Activated T-cell treated with anti-CD3 and anti-CD28 coated beads, Interleukin-2, amount 50 U/mL, for 24 hours (primary cell): ENCODE results near the gene RPAP3.

Experiments used
- DNase-seq: peaks from one replicate; pipeline ENCODE4 v3.0.0-alpha.2; 2020
- H3K27ac Mint-ChIP-seq: 2 replicates; pipeline ENCODE4 v1.8.0; 2020; ENCODE audit warnings: mild to moderate bottlenecking, mixed read lengths
- H3K27me3 Mint-ChIP-seq: 2 replicates; pipeline ENCODE4 v1.8.0; 2020; ENCODE audit warnings: mixed read lengths
- H3K36me3 Mint-ChIP-seq: 2 replicates; pipeline ENCODE4 v1.8.0; 2020; ENCODE audit warnings: low read depth, mixed read lengths
- H3K4me1 Mint-ChIP-seq: 2 replicates; pipeline ENCODE4 v1.8.0; 2020; ENCODE audit warnings: low read depth, mixed read lengths
- H3K4me3 Mint-ChIP-seq: 2 replicates; pipeline ENCODE4 v1.8.0; 2020; ENCODE audit warnings: mild to moderate bottlenecking, moderate library complexity, mixed read lengths
- H3K9me3 Mint-ChIP-seq: 2 replicates; pipeline ENCODE4 v1.8.0; 2020; ENCODE audit warnings: mixed read lengths

The RPAP3 gene, protein sequence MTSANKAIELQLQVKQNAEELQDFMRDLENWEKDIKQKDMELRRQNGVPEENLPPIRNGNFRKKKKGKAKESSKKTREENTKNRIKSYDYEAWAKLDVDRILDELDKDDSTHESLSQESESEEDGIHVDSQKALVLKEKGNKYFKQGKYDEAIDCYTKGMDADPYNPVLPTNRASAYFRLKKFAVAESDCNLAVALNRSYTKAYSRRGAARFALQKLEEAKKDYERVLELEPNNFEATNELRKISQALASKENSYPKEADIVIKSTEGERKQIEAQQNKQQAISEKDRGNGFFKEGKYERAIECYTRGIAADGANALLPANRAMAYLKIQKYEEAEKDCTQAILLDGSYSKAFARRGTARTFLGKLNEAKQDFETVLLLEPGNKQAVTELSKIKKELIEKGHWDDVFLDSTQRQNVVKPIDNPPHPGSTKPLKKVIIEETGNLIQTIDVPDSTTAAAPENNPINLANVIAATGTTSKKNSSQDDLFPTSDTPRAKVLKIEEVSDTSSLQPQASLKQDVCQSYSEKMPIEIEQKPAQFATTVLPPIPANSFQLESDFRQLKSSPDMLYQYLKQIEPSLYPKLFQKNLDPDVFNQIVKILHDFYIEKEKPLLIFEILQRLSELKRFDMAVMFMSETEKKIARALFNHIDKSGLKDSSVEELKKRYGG

DNA sequence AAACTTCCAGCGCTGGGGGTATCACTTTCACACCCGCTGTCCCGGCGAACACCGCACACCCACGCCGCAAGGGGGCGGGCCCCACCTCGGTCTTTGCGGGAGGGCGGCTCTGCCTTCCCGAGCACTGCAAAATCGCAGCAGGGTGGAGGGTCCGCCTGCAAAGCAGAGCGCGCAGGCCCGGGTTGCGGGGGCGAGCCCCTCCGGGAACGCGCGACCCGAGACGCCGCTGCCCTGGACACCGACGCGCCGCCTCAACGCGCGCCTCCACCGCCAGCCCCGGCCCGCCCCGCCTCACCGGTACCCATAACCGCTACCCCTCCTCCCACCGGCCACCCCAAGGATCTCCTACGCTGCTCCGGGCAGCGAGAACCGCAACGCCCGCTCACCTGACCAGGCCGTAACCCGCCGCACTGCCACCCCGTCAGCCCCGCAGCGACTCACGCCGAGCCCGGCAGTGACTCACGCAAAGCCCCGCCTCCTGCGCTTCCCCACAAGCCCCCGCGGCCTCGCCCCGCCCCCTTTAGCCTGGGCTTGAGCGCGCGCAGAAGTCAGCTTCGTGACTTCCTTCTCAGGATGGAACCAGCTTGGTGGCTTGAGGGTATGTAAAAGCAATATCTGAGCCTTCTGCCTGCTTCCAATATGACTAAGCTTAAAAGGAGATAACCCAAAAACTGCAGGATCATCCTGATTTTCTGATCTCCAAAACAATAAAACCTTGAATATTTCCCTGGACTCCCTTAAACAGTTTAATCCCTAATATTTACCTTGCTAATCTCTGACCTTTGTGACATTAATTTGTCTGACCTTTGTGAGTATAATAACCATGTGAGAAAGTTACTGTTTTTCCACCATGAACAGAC is at the start of gene RPAP3:
TSS of gene RPAP3 (minus strand) at position 465 of the 860 bp plus-strand sequence. CDS start 3,190 bp downstream, outside the sequence.
- H3K36me3 Mint-ChIP-seq, result peaks cover 38% of the 10 kb centered on the region
- peak; percentile 98 for DNase-seq
- H3K27me3 Mint-ChIP-seq, result no peaks in the 10 kb centered on the region
- H3K4me3 Mint-ChIP-seq, result peak within 1 kb of the TSS; percentile 88
- H3K4me1 Mint-ChIP-seq, result peaks cover 55% of the 10 kb centered on the region
- H3K9me3 Mint-ChIP-seq, result no peaks in the 10 kb centered on the region
- peak within 1 kb of the TSS; percentile 98 for H3K27ac Mint-ChIP-seq

DNA sequence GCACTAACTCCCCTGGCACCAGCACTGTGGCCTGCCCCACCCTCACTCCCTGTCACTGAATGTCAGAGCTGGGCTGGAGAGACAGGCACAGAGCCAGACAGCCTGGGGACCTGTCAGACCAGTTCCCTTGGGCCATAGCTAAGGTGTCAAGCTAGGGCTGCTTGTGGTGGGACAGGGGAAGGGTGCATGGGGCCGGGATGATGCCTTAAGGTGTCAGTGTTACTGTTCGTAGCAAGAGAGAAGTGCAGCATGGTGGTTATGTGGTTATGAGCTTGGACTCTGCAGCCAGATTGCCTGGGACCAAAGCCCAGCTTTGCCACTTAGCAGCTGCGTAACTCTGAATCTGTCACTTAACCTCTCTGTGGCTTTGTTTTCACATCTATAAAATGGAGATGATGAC is 49.1 kb upstream of the RPAP3 start:
- H3K27ac Mint-ChIP-seq, result no peak overlapping the region
- no peaks in the 10 kb centered on the region for H3K27me3 Mint-ChIP-seq
- no peak overlapping the region for H3K4me3 Mint-ChIP-seq
- no peak for DNase-seq
- H3K9me3 Mint-ChIP-seq, result no peaks in the 10 kb centered on the region
- H3K4me1 Mint-ChIP-seq, result peaks cover 42% of the 10 kb centered on the region
- no peaks in the 10 kb centered on the region for H3K36me3 Mint-ChIP-seq

DNA sequence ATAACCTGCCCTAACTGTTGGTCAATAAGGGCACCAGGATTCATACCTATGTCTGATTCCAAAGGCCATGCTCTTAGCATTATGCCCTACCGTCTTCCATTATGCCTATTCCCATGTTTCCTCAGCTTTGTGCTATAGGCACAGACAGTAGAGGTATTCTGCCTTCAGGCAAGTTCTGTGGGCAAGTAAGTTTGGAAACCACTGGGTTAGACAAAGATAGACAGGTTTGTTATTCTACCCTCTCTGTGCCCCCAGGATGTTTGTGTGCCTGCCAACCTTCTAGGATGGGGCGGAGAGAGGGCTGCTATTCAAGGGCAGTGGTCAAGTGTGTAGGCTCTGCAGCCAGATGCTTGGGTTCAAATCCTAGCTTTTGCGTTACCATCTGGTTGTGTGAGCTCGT is 48.3 kb upstream of the RPAP3 start:
- Mint-ChIP-seq H3K36me3 (no peaks in the 10 kb centered on the region), H3K4me3 (no peak overlapping the region), H3K4me1 (peaks cover 39% of the 10 kb centered on the region), H3K27ac (no peak overlapping the region), H3K9me3 (no peaks in the 10 kb centered on the region), H3K27me3 (no peaks in the 10 kb centered on the region)
- DNase-seq, result no peak

DNA sequence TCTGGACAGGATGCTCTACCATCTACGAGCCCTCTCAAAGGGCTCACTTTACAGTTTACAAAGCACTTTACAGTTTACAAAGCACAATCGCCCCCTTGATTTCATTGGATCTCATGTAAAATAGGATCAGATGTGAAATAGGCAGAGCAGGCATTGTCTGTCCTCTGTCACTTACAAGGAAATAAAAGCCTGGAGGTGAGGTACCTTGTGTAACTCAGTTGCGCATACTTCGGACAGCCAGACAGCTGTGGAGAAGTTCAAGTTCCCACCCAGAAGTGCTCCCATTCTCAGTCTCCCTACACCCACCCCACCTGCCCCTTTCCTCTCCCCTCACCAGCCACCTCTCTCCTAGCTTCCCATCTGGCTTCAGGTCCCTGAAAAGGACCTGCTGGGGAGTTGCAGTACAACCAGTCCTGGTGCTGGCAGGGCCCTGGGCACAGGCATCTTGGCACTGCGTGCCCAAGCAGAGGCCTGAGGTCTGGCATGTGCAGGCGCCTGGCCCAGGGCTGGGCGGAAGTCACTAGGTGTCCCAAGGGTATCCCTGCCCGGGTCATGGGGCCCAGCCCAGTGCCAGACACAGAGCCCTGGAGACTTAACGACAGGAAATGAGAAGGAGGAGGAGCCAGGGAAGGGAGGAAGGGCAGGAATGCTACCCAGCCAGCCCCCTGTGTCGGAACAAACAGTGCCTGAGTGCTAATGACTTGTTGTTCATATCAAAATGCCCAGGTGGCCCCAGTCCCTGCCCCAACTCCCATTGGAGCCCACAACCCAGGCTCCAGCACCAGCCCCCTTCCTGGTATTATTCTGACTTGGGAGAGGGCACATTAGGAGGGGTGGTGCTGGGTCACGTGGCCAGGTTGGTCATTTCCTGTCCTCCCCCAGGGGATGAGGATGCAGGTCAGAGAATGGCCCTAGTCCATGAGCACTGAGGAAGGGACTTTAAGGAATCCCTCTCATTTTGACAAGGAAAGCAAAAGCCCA is 47.5 kb upstream of the RPAP3 start:
- Mint-ChIP-seq H3K9me3 (no peaks in the 10 kb centered on the region), H3K4me3 (no peak overlapping the region), H3K27ac (no peak overlapping the region), H3K27me3 (no peaks in the 10 kb centered on the region), H3K4me1 (peaks cover 33% of the 10 kb centered on the region), H3K36me3 (no peaks in the 10 kb centered on the region)
- DNase-seq, result no peak

DNA sequence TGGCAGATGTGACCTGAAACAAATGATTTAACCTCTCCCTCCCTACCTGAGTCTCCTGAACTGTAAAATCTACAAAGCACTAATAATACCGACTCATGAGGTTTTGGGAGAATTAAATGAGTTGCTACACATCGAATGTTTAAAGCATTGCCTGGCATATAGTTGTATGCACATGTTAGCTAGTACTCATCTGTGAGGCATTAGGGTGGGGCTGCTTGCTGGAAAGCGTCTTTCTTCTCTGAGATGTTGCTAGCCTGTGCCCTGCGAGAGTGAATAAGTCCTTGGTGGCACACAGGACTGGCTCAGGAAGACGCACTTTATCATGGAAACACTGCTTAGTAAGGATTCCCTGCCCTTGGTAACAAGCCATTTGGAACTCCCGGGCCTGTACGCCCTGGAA is 46.7 kb upstream of the RPAP3 start:
- no peak overlapping the region for H3K4me3 Mint-ChIP-seq
- H3K9me3 Mint-ChIP-seq, result no peaks in the 10 kb centered on the region
- peaks cover 29% of the 10 kb centered on the region for H3K4me1 Mint-ChIP-seq
- no peak overlapping the region for H3K27ac Mint-ChIP-seq
- H3K27me3 Mint-ChIP-seq, result no peaks in the 10 kb centered on the region
- no peaks in the 10 kb centered on the region for H3K36me3 Mint-ChIP-seq
- no peak for DNase-seq

DNA sequence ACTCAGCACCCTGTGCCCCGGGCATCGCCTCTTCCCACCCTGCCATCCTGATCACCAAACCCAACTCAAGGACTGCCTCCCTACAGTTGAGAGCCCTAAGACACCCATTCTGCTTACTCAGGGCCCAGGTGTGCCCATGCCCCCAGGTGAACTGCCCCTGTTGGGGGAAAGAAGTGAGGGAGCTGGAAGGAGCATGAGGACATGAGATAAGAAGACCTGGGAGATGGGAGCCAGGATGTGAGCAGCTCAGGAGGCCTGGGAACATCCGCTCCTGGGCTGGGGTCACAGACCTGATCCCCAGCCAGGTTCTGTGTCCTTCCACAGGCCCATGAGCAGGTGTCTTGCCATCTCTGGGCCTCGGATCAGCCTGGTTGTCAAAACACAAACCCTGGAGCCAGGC is 46.3 kb upstream of the RPAP3 start:
- H3K9me3 Mint-ChIP-seq, result no peaks in the 10 kb centered on the region

DNA sequence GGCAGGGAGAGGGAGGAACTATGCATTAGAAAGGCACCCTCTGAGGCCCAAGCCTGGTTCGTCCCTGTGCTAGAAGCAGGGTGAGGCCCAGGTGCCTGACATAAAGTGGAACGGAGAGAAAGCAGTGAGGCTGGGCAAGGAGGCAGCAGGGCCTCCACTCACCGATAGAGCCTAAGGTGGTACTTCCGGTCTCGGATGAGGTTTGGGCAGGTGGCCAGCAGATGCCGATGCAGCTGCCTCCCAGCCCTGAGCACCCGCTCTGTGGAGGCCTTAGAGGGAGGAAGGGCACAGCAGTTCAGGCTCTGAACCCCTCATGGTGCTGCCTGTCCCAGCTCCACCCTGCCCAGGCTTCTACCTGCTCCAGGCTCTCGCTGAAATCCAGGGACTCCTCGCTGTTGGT is 45.7 kb upstream of the RPAP3 start:
- H3K36me3 Mint-ChIP-seq, result no peaks in the 10 kb centered on the region
- no peak for DNase-seq
- no peak overlapping the region for H3K4me3 Mint-ChIP-seq
- H3K4me1 Mint-ChIP-seq, result peaks cover 23% of the 10 kb centered on the region
- no peak overlapping the region for H3K27ac Mint-ChIP-seq
- H3K27me3 Mint-ChIP-seq, result no peaks in the 10 kb centered on the region
- H3K9me3 Mint-ChIP-seq, result no peaks in the 10 kb centered on the region

More for the DNA sequence above, 46.3 kb upstream of the RPAP3 start:
- H3K4me3 Mint-ChIP-seq, result no peak overlapping the region
- no peak for DNase-seq
- H3K36me3 Mint-ChIP-seq, result no peaks in the 10 kb centered on the region
- no peak overlapping the region for H3K27ac Mint-ChIP-seq
- peaks cover 25% of the 10 kb centered on the region for H3K4me1 Mint-ChIP-seq
- H3K27me3 Mint-ChIP-seq, result no peaks in the 10 kb centered on the region

DNA sequence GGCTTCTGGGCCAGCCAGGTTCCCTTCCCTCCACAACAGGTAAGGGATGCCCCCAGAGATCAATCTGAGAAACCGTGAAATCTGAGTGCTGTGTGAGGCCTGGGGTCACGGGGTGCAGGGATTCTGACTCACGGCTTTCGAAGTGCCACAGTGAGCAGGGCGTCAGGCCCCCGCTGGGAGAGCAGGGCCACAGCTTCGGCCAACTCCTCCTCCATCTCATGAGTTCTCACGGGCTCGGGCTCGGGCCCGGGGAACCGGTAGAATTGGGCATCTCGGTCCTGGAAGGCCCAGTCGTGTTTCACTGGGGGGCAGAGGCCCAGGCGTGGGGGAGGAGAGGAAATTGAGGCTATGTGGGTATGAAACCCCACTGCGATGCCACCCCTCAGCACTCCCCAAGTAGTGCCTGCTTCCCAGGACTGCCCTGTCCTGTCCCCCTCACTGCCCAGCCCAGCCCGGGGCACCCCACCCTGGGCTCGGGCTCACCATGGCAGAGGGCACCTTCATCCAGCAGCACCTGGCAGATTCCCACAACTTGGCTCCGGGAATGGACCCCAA is 45.2 kb upstream of the RPAP3 start:
- no peak for DNase-seq
- H3K4me1 Mint-ChIP-seq, result peaks cover 17% of the 10 kb centered on the region
- H3K36me3 Mint-ChIP-seq, result no peaks in the 10 kb centered on the region
- no peaks in the 10 kb centered on the region for H3K9me3 Mint-ChIP-seq
- no peak overlapping the region for H3K4me3 Mint-ChIP-seq
- no peak overlapping the region for H3K27ac Mint-ChIP-seq
- H3K27me3 Mint-ChIP-seq, result no peaks in the 10 kb centered on the region

DNA sequence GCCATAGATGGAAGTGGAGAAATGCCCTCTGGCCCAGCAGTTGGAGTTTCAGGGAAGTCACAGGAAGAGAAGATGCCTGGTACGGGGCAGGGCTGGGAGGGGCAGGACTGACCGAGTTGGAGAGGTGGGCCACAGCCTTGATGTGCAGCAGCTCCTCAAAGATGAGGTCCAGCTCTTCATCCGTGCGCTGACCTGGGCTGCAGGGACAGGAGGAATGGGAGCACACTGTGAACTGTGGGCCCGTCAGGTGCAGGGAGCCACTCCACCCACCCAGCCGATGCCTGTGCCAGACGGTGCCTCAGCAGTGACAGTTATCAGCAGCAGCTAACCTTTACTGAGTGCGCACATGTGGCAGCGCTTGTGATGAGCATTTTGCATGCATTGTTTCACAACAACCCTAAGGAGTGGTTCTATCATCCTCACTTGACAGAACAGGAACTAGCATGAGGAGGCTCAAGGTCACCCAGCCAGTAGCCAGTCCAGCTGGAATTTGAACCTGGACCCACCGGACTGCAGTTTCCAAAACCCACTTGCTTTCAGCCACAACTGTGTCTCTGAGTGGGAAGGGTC is 44.5 kb upstream of the RPAP3 start:
- H3K36me3 Mint-ChIP-seq, result no peaks in the 10 kb centered on the region
- H3K4me1 Mint-ChIP-seq, result peaks cover 10% of the 10 kb centered on the region
- H3K9me3 Mint-ChIP-seq, result no peaks in the 10 kb centered on the region
- H3K27me3 Mint-ChIP-seq, result no peaks in the 10 kb centered on the region
- DNase-seq, result no peak
- H3K4me3 Mint-ChIP-seq, result no peak overlapping the region
- H3K27ac Mint-ChIP-seq, result no peak overlapping the region

DNA sequence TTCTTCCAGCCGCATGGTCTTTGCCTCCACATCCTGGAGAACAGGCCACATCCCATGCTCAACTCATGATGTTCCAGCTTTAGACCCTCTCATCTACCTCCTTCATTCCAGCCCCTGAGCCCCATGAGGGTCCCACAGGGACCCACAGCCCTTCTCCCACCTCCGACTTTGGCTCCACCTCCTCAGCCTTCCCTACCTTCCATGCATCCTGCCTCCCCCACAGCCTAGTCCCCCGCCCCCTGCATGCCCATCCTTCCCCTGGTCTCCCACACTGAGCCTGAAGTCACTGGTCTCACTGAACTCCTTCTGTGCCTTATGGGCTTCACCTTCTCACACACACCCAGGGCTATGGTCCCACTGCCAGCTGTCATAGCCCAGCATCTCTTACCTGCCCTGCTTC is 43.1 kb upstream of the RPAP3 start:
- Mint-ChIP-seq H3K27ac (no peak overlapping the region), H3K9me3 (no peaks in the 10 kb centered on the region), H3K4me3 (no peak overlapping the region), H3K4me1 (peaks cover under 1% of the 10 kb centered on the region), H3K27me3 (no peaks in the 10 kb centered on the region), H3K36me3 (no peaks in the 10 kb centered on the region)
- DNase-seq, result no peak

DNA sequence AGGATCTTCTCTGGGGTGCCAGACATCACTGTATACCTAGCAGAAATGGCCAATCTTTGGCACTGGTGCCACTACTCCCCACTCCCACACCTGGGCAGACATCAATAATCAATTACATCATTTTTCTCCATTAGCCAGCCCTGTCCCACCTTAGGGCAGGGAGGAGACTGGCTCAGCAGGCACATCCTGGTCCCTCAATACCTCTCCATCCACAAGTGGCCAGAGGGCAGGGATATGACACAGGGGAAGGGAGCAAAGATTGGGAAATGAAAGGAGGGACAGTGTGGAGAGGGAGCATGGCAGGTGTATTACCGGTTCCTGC is 42.6 kb upstream of the RPAP3 start:
- Mint-ChIP-seq H3K36me3 (no peaks in the 10 kb centered on the region), H3K27me3 (no peaks in the 10 kb centered on the region), H3K27ac (no peak overlapping the region), H3K4me3 (no peak overlapping the region), H3K4me1 (peaks cover 1% of the 10 kb centered on the region), H3K9me3 (no peaks in the 10 kb centered on the region)
- no peak for DNase-seq

DNA sequence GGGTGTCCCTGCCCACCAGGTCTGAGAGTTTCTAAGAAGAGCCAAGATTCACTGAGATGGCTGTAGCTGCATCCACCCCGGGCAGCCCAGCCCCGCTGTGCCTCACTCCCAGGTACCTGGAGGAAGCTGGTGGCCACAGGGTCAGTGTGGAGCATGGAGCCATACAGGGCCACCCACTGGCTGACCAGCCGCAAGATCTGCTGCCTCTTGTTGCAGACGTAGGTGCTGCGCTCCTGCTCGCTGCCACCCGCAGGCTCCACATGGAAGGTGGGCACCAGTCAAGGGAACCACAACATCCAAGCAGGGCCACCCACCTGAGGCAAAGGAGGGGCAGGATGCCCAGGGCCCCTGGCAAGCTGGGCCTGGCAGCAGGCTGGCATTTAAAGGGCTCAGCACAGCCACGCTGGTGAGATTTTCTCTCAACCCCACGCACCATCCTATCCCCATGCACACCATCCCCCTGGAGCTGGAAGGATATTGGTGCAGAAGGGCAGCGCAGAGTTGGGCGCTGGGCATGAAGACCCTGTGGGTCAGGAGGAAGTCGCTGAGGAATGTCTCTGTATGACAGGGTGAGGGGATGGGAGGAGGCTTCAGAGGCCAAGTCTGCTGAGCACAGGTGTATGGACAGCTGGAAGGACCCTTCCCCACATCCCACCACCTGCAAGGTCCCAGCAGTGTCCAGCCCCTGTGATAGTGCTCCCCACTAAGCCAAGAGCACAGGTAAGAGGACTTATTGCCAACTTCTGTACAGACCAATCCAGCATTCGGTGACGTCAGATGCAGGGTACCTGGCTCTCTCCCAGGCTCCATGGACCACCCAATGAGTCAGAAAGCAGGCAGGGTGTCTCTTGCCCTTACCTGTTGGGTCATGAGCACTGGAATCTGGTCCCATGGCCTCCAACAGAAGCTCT is 42.0 kb upstream of the RPAP3 start:
- Mint-ChIP-seq H3K27ac (no peak overlapping the region), H3K4me1 (peaks cover 1% of the 10 kb centered on the region), H3K4me3 (no peak overlapping the region), H3K9me3 (no peaks in the 10 kb centered on the region), H3K27me3 (no peaks in the 10 kb centered on the region), H3K36me3 (no peaks in the 10 kb centered on the region)
- DNase-seq, result no peak

DNA sequence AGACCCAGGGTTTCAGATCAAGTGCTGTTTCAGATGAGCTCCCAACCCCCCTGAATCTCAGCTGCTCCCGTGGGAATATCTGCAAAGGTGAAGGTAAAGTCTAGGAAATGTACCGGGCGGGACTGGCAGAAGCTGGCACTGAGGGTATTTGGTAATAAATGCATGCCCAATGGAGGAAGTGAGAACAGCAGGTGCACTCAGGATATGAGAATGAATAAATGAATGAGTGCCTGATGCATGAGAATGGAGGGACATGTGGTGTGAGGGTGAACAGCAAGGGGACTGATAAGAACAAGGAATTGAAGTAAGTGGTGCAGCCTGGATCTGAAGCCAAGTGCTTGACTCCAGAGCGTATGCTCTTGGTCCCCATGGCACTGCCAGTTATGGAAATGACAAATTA is 41.3 kb upstream of the RPAP3 start:
- Mint-ChIP-seq H3K9me3 (no peaks in the 10 kb centered on the region), H3K27ac (no peak overlapping the region), H3K36me3 (no peaks in the 10 kb centered on the region), H3K4me3 (no peak overlapping the region), H3K27me3 (no peaks in the 10 kb centered on the region), H3K4me1 (peaks cover 3% of the 10 kb centered on the region)
- DNase-seq, result no peak
